Endothelial cell (in vitro differentiated cells): ENCODE measurements around the gene PIGX. TPM values are rescaled to one million over a fixed set of nuclear protein-coding genes. Genes with fewer than 3 reads are reported as not detected.

ENCODE experiments used
- DNase-seq: peaks from one replicate; pipeline ENCODE4 v3.0.0; 2021; ENCODE audit warnings: low spot score
- H3K27ac Mint-ChIP-seq: one replicate; pipeline ENCODE4 v1.8.0; 2021; ENCODE audit warnings: mixed read lengths, inconsistent platforms; ENCODE audit not compliant: unreplicated experiment
- H3K27me3 Mint-ChIP-seq: one replicate; pipeline ENCODE4 v1.8.0; 2021; ENCODE audit warnings: mild to moderate bottlenecking, moderate library complexity, mixed read lengths, inconsistent platforms; ENCODE audit not compliant: unreplicated experiment
- H3K36me3 Mint-ChIP-seq: one replicate; pipeline ENCODE4 v1.8.0; 2021; ENCODE audit warnings: mild to moderate bottlenecking, low read depth, mixed read lengths, inconsistent platforms; ENCODE audit not compliant: unreplicated experiment
- H3K4me1 Mint-ChIP-seq: one replicate; pipeline ENCODE4 v1.8.0; 2021; ENCODE audit warnings: mild to moderate bottlenecking, mixed read lengths, inconsistent platforms; ENCODE audit not compliant: unreplicated experiment
- H3K4me3 Mint-ChIP-seq: one replicate; pipeline ENCODE4 v1.8.0; 2021; ENCODE audit warnings: mild to moderate bottlenecking, mixed read lengths, inconsistent platforms; ENCODE audit not compliant: unreplicated experiment
- H3K9me3 Mint-ChIP-seq: one replicate; pipeline ENCODE4 v1.8.0; 2021; ENCODE audit warnings: mixed read lengths, inconsistent platforms; ENCODE audit not compliant: unreplicated experiment
- CTCF ChIP-seq: fragments of 200-600 bp; sonication (generic); IDR thresholded peaks from one replicate; pipeline ENCODE4 v1.5.0; 2021; ENCODE audit warnings: antibody characterized with exemption; ENCODE audit not compliant: unreplicated experiment
- total RNA-seq: library from RNA; stranded (reverse); fragmentation: NEBNext Ultra II Directional; extraction: Animal tissue kit (Norgen Biotek cat#: 25700); gene quantifications from one replicate; pipeline ENCODE4 v1.2.1, GENCODE V29; 2021; ENCODE audit not compliant: unreplicated experiment

Gene PIGX
- total RNA-seq, 1 donor from 2014 or later, result 35.7 TPM

DNA sequence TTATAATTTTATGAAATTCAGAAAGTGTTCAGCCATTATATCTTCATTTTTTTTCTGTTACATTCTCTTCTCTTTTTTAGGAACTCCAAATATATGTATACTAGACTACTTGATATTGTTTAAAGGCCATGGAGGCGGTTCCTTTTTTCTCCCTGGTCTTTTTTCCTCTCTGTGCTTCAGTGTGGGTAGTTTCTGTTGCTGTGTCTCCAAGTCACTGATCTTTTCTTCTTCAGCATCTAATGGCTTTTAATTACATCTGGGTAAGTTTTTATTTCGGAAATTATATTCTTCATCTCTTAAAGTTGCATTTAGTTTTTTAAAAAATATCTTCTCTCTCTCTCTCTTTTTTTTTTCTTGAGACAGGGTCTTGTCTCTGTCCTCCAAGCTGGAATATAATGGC lies 8.9 kb downstream of the PIGX start:
- no peaks in the 10 kb centered on the region for H3K4me1 Mint-ChIP-seq
- TF ChIP-seq CTCF, result no peak
- no peak overlapping the region for H3K27ac Mint-ChIP-seq
- H3K27me3 Mint-ChIP-seq, result no peaks in the 10 kb centered on the region
- peak overlapping the region; percentile 48 for H3K4me3 Mint-ChIP-seq
- H3K36me3 Mint-ChIP-seq, result peaks cover 27% of the 10 kb centered on the region
- no peak for DNase-seq
- H3K9me3 Mint-ChIP-seq, result peaks cover 4% of the 10 kb centered on the region

- Mint-ChIP-seq H3K9me3 (no peaks in the 10 kb centered on the region), H3K4me3 (no peak overlapping the region), H3K36me3 (peaks cover 10% of the 10 kb centered on the region), H3K4me1 (no peaks in the 10 kb centered on the region), H3K27me3 (no peaks in the 10 kb centered on the region), H3K27ac (no peak overlapping the region)
- no peak for DNase-seq
- no peak for TF ChIP-seq CTCF
These were observed 14.9 kb downstream of the PIGX start for GRCh38 chr3:196726788-196727675.

GRCh38 chr3:196735751-196736150 lies 23.6 kb downstream of the PIGX start:
- Mint-ChIP-seq H3K27ac (no peak overlapping the region), H3K4me3 (no peak overlapping the region), H3K36me3 (peaks cover 30% of the 10 kb centered on the region), H3K9me3 (no peaks in the 10 kb centered on the region), H3K27me3 (peaks cover 4% of the 10 kb centered on the region), H3K4me1 (peaks cover 5% of the 10 kb centered on the region)
- no peak for TF ChIP-seq CTCF
- DNase-seq, result no peak

- Mint-ChIP-seq H3K27me3 (peaks cover 8% of the 10 kb centered on the region), H3K4me3 (no peak overlapping the region), H3K27ac (no peak overlapping the region), H3K9me3 (no peaks in the 10 kb centered on the region), H3K36me3 (peaks cover 35% of the 10 kb centered on the region), H3K4me1 (peaks cover 12% of the 10 kb centered on the region)
- DNase-seq, result no peak
- no peak for TF ChIP-seq CTCF
These were observed 24.6 kb downstream of the PIGX start for GRCh38 chr3:196736670-196737374.

- Mint-ChIP-seq H3K27me3 (peaks cover 8% of the 10 kb centered on the region), H3K27ac (no peak overlapping the region), H3K4me3 (no peak overlapping the region), H3K9me3 (no peaks in the 10 kb centered on the region), H3K36me3 (peaks cover 35% of the 10 kb centered on the region), H3K4me1 (peaks cover 12% of the 10 kb centered on the region)
- TF ChIP-seq CTCF, result no peak
- no peak for DNase-seq
These were observed 25.5 kb downstream of the PIGX start for GRCh38 chr3:196737655-196738054.
